HUES48 (cell line): ENCODE results near the gene PDE6D.
A peak's percentile ranks its signal among the peaks of the same experiment; 100 is the strongest.

Source experiments
- H3K27ac ChIP-seq: one replicate; pipeline ENCODE4 v1.7.0; 2013; ENCODE audit warnings: low read depth, low read length, inconsistent platforms
- H3K27me3 ChIP-seq: 2 replicates; pipeline ENCODE4 v1.6.1; 2013; ENCODE audit warnings: mild to moderate bottlenecking, low read length; ENCODE audit not compliant: control insufficient read depth, insufficient read depth
- H3K36me3 ChIP-seq: 2 replicates; pipeline ENCODE4 v1.6.1; 2013; ENCODE audit warnings: low read length; ENCODE audit not compliant: control insufficient read depth, insufficient read depth
- H3K4me1 ChIP-seq: 2 replicates; pipeline ENCODE4 v1.6.1; 2013; ENCODE audit warnings: mild to moderate bottlenecking, low read length; ENCODE audit not compliant: control insufficient read depth, insufficient read depth
- H3K4me3 ChIP-seq: 2 replicates; pipeline ENCODE4 v1.5.1; 2013; ENCODE audit warnings: mild to moderate bottlenecking, low read depth, low read length
- H3K9ac ChIP-seq: 2 replicates; pipeline ENCODE4 v1.6.1; 2013; ENCODE audit warnings: mild to moderate bottlenecking, low read depth, low read length, moderate library complexity
- H3K9me3 ChIP-seq: 2 replicates; pipeline ENCODE4 v1.6.1; 2013; ENCODE audit warnings: low read length; ENCODE audit not compliant: control insufficient read depth, insufficient read depth

The PDE6D gene

DNA sequence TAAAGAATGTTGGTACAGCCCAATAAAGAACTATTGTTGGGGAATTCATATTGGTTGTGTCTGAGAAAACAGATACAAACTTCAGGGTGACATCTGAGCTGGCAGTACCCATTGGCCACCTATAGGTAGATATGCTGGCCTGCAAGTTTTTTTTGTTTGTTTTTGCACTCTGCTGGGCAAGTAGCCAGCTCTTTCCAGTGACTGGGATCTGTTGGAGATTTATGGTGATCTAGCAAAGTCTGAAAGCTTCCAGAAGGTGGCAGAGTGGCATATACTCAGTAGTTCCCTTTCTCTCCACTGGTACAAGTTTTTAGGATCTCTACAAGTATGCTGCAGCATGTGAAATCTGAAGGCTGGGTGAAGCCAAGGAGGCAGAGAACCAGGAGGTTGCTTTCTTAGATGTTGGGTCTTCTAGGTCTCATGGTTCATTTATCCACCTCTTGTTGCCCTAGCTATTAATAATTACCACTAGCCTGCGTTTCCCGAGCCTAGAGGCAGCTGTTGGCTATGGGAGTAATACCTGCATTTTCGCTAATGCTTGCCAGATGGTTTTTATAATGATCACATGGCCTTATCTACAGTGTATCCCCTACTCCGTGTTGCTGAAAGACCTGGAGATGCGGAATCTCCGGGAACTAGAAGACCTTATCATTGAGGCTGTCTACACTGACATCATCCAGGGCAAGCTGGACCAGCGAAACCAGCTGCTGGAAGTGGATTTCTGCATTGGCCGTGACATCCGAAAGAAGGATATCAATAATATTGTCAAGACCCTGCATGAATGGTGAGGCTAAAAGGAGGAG lies 14.6 kb upstream of the PDE6D start:
- Histone ChIP-seq H3K4me1 (no peaks in the 10 kb centered on the region), H3K9ac (no peak overlapping the region), H3K4me3 (no peak overlapping the region), H3K9me3 (no peaks in the 10 kb centered on the region), H3K27me3 (no peaks in the 10 kb centered on the region), H3K36me3 (peaks cover 74% of the 10 kb centered on the region), H3K27ac (no peak overlapping the region)

DNA sequence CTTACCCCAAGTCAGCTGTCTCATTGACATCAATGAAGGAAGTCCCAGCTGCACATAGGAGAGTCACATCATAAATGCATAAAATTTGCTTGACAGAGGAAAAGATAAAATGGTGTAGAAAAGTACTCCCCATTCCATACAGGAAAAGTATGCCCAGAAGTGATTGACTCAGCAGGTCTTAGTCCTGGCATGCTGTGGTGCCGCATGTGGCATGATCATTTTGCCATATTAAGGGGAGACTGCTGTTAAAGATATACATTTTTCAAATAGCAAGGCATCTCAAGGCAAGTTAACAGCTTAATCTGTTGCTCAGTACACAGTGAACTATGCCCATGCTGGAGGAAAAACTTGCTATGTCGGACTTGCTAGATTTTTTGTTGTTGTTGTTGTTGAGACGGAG lies 13.3 kb upstream of the PDE6D start:
- Histone ChIP-seq H3K9ac (no peak overlapping the region), H3K27me3 (no peaks in the 10 kb centered on the region), H3K36me3 (peaks cover 69% of the 10 kb centered on the region), H3K4me3 (no peak overlapping the region), H3K9me3 (no peaks in the 10 kb centered on the region), H3K27ac (no peak overlapping the region), H3K4me1 (no peaks in the 10 kb centered on the region)

GRCh38 chr2:231791107-231791506 lies 10.0 kb upstream of the PDE6D start:
- Histone ChIP-seq H3K4me3 (no peak overlapping the region), H3K36me3 (peaks cover 55% of the 10 kb centered on the region), H3K9ac (no peak overlapping the region), H3K9me3 (no peaks in the 10 kb centered on the region), H3K4me1 (no peaks in the 10 kb centered on the region), H3K27ac (no peak overlapping the region), H3K27me3 (no peaks in the 10 kb centered on the region)

DNA sequence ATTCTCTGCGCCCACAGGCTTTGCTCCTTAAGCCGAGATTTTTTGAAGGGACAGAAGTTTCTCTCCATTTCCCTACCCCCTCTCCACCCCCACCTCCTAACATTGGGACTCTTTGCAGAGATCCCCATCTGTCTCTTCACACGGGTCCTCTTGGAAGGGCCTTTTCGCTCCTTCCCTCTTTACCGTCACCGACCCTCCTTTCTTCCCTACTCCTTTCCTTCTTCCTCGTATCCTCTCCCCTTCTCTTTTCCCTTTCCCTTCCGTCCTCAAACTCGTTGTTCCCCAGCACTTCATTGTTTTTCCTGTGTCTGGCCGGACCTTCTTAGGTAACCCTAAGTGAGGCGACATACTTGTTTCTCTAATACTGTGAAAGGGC lies 5.8 kb upstream of the PDE6D start:
- H3K4me1 ChIP-seq = peaks cover 12% of the 10 kb centered on the region
- no peaks in the 10 kb centered on the region for H3K9me3 ChIP-seq
- H3K4me3 ChIP-seq = peak overlapping the region; percentile 91
- H3K9ac ChIP-seq = peak overlapping the region; percentile 92; the same call in 1 of the 2 replicates
- no peaks in the 10 kb centered on the region for H3K27me3 ChIP-seq
- peaks cover 26% of the 10 kb centered on the region for H3K36me3 ChIP-seq
- H3K27ac ChIP-seq = peak overlapping the region; percentile 93

DNA sequence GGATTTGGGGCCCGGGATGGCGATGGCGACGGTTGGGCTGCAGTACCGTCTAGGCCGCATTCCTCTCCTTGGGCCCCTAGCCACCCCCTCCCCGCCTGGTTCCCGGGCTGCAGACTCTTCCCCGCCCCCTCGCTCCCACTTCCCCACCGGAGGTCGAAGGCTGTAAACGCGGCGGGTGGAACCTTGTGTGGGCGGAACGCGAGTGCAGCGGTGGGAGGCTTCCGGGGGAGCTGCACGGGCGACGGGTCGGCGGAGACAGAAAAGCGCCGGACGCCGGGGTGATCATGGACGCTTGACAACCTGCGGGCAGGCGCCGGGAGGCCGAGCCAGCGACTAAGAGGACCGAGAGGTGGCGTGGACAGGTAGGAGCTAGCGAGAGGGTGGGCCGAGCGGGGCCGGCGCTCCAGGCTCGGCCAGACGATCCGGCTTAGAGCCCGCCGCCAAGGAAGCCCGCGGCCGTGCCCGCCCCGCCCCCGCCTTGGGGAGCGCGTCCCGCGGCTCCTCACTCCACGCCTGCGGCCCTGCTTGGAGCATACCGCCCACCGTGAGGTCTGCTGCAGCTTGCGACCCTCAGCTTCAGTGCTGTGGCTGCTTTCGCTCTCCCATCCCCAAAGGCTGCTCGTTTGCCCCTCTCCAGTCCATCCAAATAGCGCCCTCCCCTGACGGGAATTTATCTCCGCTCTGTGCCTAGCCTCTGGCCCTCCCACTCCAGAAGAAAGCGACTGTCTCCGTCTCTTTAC lies 5.3 kb upstream of the PDE6D start, which contains the start of gene COPS7B:
Gene COPS7B (plus strand): TSS at position 269 of the 740 bp plus-strand sequence. CDS start 2,126 bp downstream, outside the sequence.
- Histone ChIP-seq H3K9me3 (no peaks in the 10 kb centered on the region), H3K36me3 (peaks cover 22% of the 10 kb centered on the region), H3K4me3 (peak within 1 kb of the TSS; percentile 91), H3K27me3 (no peaks in the 10 kb centered on the region), H3K4me1 (peaks cover 12% of the 10 kb centered on the region), H3K27ac (peak within 1 kb of the TSS; percentile 93), H3K9ac (peak within 1 kb of the TSS; percentile 92)

GRCh38 chr2:231785822-231786176 lies 4.7 kb upstream of the PDE6D start:
- Histone ChIP-seq H3K4me3 (peak overlapping the region; percentile 91), H3K27ac (peak overlapping the region; percentile 93), H3K4me1 (peaks cover 12% of the 10 kb centered on the region), H3K9ac (peak overlapping the region; percentile 92), H3K27me3 (no peaks in the 10 kb centered on the region), H3K9me3 (no peaks in the 10 kb centered on the region), H3K36me3 (peaks cover 17% of the 10 kb centered on the region)

GRCh38 chr2:231785413-231785812 lies 4.3 kb upstream of the PDE6D start:
- H3K4me3 ChIP-seq = peak overlapping the region; percentile 91
- no peaks in the 10 kb centered on the region for H3K27me3 ChIP-seq
- H3K27ac ChIP-seq = peak overlapping the region; percentile 93
- peaks cover 17% of the 10 kb centered on the region for H3K36me3 ChIP-seq
- peak overlapping the region; percentile 92; the same call in 1 of the 2 replicates for H3K9ac ChIP-seq
- H3K4me1 ChIP-seq = peaks cover 12% of the 10 kb centered on the region
- no peaks in the 10 kb centered on the region for H3K9me3 ChIP-seq

DNA sequence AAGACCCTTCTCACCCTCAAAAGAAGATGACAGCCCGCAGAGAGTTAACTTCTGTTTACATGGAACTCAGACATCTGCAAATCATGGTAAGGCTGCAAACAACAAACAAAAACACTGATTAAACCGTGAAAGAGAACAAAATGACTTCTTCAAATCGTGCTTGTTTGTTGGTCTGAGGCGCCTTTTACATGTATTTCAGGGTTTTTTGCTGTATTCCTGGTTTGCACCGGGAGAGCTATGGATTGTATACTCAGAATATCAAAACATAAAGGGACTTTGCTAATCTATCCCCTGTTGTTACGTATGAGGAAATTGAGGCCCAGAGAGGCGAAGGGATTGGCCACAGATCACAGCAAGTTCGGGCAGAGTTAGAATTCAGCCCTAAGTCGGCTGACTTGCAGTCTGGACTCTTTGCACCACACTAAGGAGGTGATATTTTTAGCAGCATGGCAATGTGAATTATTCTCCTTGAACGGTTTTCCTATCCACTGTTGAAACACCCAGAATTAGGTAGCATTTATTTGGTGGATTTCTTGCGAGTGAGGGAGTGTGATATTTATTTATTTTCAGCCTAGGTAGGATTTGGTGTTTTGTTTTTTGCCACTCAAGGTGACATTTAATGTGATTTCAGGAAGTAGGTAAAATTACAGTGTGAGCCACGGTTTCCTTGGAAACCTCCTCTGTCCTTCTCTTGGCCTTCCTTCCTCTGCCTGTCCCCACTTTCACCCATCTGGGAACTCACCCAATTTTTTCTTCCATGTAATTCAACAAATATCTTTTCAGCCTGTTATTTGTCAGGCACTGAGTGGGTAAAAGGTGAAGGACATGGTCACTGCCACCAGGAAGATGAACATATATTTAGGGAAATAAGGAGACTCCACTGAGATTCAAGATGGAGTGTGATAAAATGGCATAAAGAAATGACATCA lies 980 bp upstream of the PDE6D start:
- Histone ChIP-seq H3K27me3 (no peaks in the 10 kb centered on the region), H3K9ac (peak overlapping the region; percentile 25; the same call in 1 of the 2 replicates), H3K4me1 (peaks cover 12% of the 10 kb centered on the region), H3K4me3 (peak overlapping the region; percentile 78), H3K36me3 (no peaks in the 10 kb centered on the region), H3K27ac (peak overlapping the region; percentile 52), H3K9me3 (no peaks in the 10 kb centered on the region)

DNA sequence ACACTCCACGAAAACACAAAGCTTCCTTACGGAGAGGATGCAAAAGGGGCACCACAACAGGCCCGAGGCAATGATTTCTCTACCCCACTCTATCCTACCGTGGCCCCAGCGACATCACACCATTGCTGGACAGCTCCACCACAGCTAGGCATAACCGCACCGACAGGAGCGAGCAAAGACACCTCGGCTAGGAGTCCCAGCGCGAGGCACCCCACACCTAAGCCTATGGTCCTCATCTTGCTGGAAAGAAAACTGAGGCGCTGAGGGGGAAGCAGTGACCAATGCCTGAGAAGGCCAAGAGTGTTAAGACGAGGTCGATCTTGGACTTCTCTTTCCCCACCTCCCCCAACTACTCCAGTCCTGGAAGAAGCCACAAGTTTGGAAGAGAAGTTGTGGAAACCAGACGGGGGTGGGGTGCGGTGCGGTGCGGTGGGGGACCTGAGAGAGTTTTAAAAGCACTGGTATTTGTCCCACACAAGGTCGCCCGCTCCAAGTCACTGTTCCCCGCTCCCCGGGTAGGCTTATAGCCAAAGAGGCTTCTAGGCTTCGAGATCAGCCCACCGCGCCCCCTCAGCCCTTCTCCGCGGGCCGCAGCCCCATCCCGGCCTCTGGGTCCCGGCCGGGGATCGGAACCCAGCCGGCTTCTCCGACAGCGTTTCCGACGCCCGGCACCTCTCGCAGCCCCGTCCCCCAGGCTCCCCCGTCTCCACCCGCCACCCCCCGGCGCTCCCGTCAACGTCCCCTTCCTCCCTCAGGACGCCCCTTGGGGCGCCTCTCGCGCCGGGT lies 766 bp downstream of the PDE6D start:
- Histone ChIP-seq H3K27ac (no peak overlapping the region), H3K36me3 (no peaks in the 10 kb centered on the region), H3K4me1 (peaks cover 6% of the 10 kb centered on the region), H3K9me3 (no peaks in the 10 kb centered on the region), H3K9ac (no peak overlapping the region), H3K4me3 (peak overlapping the region; percentile 78), H3K27me3 (no peaks in the 10 kb centered on the region)
